GM19455 (cell line): ENCODE results near the gene KLC4.
"Not testable (repeated sequence)": the region's sequence is repeated elsewhere in the genome, so short reads cannot be mapped to it uniquely, and the experiment has no call there.

ENCODE experiments used
- ATAC-seq: cut with Tn5 transposase; IDR thresholded peaks from one replicate; pipeline ENCODE4 v1.9.1; 2021; ENCODE audit not compliant: unreplicated experiment

The KLC4 gene

GRCh38 chr6:43091020-43091419, 31.6 kb downstream of the KLC4 start:
- ATAC-seq, result no peak

DNA sequence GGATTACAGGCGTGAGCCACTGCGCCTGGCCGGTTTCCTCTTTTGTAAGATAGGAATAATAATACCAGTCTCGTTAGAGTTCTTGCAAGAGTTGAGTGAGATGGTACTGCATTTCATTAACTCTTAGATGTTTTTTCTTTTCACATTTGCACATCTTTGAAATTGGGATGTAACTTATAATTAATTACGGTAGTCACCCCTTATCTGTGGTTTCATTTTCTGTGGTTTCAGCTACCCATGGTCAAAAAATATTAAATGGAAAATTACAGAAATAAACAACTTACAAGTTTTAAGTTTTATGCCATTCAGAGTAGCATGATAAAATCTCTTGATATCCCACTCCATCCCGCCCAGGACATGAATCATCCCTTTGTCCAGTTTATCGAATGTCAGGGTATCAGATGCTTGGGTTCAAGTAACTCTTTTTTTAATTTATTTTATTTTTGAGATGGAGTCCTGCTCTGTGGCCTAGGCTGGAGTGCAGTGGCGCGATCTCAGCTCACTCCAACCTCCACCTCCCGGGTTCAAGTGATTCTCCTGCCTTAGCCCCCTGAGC, 32.1 kb downstream of the KLC4 start:
- no peak for ATAC-seq

- ATAC-seq, result no peak
Measured at GRCh38 chr6:43092635-43093034, 33.2 kb downstream of the KLC4 start.

GRCh38 chr6:43093436-43094289, 34.2 kb downstream of the KLC4 start:
- ATAC-seq, result no peak

DNA sequence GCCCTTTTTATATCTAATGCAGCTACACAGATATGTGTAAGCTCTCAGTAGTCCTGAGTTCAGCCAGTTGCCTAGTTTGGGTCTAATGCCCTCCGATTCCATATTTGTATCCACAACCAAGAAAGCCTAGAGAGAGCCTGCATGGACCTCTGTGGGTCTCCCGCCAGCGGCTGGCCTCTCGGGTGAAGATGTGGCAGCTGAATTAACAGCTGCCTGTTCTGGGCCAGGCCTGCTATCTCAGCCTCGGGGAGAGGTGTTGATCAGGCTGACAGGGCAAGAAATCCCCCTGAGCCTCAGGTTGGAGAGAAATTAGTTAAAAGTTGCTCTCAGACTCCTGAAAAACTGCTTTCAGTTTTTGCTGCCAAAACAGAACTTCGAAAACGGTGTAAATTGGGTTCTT, 36.5 kb downstream of the KLC4 start:
- ATAC-seq, result no peak

- ATAC-seq, result no peak
Measured at GRCh38 chr6:43096451-43097097, 37.1 kb downstream of the KLC4 start.

GRCh38 chr6:43097098-43097489, 37.7 kb downstream of the KLC4 start:
- no peak for ATAC-seq

DNA sequence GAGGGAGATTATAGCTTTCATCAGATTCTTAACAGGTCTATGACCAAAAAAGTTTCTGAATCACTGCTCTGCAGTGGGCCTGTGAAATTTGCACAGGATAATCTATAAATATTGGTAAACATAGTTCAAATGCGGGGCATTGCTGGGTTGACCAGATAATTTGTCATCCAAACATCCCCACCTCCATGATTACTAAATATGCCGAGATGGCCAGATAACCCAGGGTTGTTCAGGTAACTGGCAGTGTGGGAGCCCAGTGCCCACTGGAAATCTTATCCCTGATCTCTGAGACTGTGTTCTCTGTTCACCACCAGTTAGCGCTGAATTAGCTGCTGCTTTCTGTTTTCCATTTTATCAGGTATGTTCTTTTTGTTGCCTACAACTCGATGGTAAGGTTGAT, 38.1 kb downstream of the KLC4 start:
- no peak for ATAC-seq

DNA sequence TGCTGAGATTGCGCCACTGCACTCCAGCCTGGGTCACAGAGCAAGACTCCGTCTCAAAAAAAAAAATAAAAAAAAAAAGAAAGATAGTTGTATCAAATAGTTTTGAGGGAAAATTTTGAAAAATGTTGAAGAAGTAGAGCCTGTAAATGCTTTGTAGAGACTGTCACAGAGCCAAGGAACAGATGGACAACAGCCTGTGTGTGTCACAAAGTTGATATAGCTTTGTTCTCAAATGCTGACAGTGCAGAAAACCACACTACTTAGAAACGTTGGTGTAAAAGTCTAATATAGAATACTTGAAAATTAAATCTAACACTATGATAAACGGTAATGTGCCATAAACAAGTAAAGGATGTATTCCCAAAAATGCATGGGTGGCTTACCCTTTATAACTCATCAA, 42.1 kb downstream of the KLC4 start:
- no peak for ATAC-seq

GRCh38 chr6:43103253-43103876, 43.9 kb downstream of the KLC4 start:
- ATAC-seq, result no peak

- ATAC-seq, result no peak
Measured at GRCh38 chr6:43105538-43106222, 46.2 kb downstream of the KLC4 start.

- no peak for ATAC-seq
Measured at GRCh38 chr6:43107344-43108062, 48.1 kb downstream of the KLC4 start.

GRCh38 chr6:43113431-43114260, 54.2 kb downstream of the KLC4 start:
- ATAC-seq, result no peak

GRCh38 chr6:43115365-43115764, 55.9 kb downstream of the KLC4 start:
- ATAC-seq, result no peak

- not testable (repeated sequence) for ATAC-seq
Measured at GRCh38 chr6:43117466-43117865, 58.0 kb downstream of the KLC4 start.

- ATAC-seq, result no peak
Measured at GRCh38 chr6:43119482-43119881, 60.1 kb downstream of the KLC4 start.

- ATAC-seq, result no peak
Measured at GRCh38 chr6:43120101-43120763, 60.8 kb downstream of the KLC4 start.

DNA sequence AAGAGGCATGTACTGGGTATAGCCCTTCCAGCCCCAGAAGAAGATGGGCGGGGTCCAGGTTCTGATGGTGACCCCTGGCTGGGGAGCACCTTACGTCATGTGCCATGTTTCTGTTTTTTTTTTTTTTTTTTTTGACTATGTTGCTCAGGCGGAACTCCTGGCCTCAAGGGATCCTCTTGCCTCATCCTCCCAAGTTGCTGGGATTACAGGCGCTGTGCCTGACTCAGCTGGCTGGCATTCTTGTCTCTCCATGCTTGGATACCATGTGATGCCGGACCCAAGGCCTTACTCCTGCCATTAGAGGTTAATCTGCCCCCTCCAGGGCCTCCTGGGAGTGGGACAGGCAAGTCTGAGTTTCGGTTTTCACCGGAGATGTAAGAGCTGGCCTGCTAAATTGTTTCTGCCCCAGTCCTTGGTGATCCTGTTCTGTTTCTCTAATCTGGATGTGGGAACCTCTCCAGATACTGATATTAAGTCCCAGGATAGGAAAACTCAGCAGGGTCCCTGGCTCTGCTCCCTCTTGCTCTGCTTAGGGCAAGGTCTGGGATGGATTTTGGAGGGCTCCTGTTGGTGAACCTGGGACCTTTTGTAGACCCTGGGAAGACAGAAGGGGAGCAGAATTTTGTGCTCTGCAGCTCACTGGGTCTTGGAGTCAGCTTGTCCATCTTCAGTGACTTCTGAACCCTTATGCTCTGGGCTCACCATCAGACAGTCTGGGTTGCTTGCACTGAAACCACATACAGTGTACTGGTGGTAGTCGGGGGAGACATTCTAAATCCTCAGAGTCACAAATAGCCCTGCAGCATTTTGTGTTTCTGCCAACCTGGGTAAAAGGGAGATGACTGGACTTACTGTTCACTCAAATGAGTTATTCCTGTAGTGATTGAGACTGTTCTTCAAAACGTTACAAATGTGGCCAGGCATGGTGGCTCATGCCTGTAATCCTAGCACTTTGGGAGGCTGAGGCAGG, 61.8 kb downstream of the KLC4 start:
- ATAC-seq, result no peak
